Measurements from ENCODE around the gene C16orf74.

C16orf74 gene

DNA sequence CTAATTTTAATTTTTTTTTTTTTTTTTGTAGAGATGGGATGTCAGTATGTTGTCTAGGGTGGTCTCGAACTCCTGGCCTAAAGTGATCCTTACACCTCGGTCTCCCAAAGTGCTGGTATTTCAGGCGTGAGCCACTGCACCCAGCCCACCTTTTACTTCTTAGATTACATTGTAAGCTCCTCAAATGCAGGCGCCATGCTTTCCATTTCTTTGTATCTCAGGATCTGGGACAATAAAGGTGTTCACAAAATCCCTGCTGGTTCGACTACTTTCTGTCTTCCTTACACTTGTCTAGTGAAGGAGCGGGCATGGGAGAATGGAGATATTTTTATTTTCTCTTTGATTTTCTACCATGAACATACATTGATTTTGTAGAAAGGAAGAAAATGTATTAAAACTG is 23.2 kb upstream of the C16orf74 start:
- no peak for DNase-seq

DNA sequence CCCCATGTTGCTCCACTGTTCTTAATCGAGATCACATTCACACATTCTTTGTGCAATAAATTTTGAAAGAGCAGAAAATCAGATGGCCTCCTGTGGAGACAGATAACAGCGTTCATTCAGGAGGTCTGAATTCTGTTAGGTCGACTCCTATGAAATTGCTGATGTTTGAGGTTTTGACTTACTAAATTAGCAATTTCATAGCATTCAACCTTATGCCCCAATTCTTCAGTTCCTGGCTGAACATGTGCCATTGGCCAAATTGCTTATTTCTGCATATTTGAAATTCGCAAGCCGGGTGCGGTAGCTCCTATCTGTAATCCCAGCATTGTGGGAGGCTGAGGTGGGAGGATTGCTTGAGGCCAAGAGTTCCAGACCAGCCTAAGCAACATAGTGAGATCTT is 22.1 kb upstream of the C16orf74 start:
- no peak for DNase-seq

DNA sequence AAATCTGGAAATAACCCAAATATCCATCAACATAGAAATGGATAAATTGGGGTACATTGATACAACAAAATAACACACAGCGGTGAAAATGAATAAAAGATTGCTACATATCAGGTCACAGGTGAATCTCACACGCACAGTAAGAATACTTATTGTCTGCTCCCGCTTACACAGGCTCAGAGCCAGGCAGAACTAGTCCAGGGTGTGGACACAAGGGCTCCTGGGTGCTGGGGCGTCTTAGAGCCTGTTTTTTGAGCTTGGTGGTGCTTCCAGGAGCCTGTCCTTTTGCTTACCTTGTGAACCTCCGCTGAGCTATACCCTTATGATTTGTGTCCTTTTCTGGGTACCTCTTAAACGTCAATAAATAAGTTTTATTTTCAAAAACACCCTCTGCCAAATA is 19.8 kb upstream of the C16orf74 start:
- no peak for DNase-seq

DNA sequence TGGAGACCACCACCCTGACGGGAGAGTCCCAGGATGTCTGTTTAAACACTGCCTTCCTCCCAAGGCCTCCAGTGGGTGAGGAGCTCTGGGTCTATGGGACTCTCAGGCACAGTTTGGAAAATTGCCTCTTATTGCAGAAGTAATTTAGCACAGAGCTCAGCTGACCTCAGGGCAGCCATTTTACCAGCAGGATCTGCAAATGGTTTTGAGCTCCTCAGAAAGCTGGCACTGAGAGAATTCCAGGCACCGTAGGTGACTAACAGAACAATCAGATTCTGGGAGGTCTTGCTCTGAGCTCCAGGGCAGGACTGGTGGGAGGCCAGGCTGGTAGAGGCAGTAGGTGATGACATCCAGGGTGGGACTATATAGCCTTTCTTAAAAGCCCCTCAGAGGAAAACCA is 17.3 kb upstream of the C16orf74 start:
- no peak for DNase-seq

DNA sequence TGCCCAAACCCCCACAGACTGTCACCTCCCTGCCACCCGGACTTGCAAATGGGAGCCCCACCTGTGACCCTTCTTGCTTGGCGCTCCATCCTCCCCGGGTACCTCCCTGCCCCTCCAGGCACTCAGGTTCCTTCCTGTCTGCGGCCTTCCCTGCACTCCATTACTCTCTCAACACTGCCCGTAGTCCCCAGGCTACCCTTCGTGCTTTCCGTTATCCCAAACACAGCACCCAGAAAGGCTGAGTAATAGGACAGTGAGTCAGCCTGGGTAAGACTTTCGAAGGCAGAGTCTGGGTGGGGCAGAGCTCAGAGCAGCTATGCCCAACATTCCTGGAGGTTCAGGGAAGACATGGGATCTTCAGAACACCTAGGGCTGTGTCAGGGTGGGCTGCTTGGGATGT is 16.6 kb upstream of the C16orf74 start:
- no peak for DNase-seq

DNA sequence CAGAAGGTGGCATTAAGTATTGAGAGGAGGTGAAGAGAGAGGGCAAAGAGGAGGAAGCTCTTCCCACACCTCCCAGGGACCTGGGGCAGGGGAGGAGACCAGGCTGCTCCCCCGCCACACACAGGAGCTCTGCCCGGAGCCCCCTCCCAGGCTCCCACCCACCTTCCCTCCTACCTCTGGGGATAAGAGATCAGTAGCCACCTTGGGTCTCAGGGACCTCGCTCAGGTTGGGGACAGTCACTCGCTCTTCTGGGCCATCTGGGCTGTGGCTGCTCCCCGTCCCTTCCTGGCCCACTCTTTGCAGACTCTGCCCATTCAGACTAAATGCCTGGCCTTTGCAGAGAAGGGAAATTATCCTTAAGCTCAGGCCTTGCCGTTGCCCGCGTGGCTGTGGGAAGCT is 14.9 kb upstream of the C16orf74 start:
- DNase-seq: no peak

DNA sequence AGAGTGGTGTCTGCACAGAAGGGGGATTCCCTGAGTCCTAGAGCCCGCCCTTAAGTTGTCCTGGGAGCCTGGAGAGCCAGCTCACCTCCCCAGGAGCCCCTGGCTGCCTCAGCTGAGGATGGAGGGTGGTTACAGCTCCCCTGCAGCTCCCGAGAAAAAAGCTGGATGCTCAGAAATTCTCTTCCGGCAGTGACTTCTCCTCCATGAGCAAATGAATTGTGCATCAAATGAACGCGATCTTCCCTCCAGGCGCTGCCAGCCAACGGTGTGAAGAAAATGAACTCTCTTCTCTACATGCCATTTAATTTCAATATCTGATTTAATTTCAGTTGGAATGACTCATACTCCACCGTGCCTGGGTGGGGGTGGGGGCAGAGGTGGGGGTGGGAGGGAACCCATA is 14.3 kb upstream of the C16orf74 start:
- no peak for DNase-seq

DNA sequence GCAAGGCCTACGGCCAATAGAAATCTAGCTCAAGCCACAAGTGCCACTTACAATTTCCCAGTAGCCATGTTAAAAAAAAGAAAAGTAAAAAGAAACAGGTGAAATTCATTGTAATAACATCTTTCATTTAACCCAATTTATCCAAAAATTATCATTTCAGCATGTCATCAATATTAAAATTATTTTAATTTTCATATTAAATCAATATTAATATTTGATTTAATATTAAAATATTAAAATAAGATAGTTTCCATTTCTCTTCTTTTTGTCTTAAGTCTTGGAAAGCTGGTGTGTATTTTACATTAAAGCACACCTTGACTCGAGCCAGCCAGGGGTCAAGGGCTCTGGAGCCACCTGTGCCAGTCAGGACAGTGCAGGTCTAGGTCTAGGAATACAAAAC is 12.7 kb upstream of the C16orf74 start:
- no peak for DNase-seq

DNA sequence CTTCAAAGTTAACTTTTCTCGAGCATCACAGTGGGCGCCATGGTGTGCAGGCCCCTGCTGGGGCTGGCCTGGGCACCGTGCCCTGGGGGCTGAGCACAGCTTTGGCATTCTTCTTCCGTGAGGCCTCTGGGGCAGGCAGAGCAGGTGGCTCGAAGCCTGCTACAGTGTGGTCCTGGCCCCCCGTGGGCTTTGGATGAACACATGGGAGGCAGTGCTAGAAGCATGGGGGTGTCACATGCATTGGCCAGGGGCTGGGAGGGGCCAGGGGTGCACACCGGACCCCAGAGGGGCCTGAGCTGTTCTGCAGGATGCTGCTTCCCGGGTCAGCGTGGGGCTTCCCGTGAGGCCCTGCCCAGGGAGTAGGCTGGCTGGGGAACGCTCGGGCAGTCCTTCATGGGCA is 12.1 kb upstream of the C16orf74 start:
- DNase-seq: no peak

DNA sequence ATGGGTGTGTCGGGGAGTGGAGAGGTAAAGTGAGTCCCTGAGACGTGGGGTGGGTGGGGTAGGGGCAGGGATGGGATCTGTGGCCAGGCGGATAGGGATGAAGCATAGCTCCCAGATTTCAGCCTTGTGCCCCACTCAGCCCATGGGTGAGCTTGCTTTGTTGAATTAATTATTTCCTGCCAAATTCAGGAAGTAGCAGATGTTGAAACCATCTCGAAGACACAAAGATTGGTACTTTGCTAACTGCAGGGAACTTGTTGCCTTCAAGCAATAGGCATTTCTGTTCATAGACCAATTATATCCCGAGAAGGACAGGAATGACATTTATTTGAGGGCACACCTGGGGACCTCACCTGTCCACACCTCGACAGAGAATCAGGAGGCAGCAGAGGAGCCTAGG is 11.0 kb upstream of the C16orf74 start:
- no peak for DNase-seq

DNA sequence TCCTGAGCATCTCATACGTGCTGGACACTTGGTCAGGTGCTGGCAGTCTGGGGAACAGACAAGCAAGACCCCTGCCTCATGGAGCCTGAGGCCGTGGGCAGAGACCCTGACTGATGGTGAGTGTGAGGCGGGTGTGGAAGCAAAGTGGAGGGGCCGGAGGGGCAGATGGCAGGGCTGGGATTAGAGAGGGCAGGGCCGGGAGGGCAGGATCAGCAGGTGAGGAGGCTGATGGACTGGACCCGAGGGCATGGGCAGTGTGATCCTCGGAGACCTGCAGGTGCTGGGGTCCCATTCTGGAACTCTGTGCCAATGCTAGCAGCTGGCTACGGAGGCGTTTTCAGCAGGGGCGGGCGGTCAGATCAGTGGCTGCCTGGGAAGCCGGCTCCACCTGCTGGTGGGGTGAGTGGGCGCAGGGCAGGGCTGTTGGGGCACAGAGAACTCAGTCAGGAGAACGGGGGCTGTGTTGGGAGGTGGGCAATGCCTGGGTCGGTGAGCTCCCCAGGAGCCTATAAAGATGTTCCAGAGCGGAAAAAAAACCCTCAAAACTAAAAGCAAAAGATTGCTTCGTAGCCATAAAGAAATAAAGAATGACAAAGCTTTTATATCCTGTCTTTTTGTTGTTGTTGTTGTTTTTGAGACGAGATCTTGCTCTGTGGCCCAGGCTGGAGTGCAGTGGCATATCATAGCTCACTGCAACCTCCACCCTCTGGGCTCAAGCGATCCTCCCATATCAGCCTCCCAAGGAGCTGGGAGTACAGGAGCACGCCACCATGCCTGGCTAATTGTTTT is 8.9 kb upstream of the C16orf74 start:
- no peak for DNase-seq

DNA sequence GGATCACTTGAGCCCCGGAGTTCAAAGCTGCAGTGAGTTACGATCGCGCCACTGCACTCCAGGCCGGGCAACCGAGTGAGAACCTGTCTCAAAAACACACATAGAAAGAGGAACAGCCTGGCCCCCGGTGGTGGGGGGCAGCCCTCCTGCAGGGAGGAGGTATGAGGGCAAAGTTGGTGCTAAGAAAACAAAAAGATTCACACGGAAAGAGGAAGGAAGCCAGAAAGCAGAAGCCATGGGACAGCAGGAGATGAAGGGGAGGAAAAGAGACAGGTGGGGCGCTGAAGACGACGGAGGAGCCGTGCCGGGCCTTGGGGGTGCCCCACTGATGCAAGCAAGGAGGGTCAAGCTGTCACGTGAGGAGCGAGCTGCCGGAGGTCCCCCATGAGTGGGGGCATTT is 8.2 kb upstream of the C16orf74 start:
- no peak for DNase-seq

DNA sequence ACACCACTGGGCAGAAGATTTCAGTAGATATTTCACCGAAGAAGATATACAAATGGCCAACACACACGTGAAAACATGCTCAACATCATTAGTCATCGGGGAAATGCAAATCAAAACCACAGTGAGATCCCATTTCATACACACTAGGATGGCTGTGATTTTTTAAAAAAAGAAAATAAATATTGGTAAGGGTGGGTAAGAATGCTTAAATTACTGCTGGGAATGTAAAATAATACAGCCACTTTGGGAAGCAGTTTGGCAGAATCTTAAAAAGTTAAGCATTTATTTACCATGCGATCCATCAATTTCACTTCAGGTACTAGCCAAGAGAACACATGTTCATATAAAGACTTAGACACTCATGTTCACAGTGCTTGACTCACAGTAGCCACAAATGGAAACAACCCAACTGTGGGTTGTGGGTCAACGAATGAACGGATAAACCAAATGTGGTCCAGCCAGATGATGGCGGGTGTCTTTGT is 6.5 kb upstream of the C16orf74 start:
- no peak for DNase-seq

DNA sequence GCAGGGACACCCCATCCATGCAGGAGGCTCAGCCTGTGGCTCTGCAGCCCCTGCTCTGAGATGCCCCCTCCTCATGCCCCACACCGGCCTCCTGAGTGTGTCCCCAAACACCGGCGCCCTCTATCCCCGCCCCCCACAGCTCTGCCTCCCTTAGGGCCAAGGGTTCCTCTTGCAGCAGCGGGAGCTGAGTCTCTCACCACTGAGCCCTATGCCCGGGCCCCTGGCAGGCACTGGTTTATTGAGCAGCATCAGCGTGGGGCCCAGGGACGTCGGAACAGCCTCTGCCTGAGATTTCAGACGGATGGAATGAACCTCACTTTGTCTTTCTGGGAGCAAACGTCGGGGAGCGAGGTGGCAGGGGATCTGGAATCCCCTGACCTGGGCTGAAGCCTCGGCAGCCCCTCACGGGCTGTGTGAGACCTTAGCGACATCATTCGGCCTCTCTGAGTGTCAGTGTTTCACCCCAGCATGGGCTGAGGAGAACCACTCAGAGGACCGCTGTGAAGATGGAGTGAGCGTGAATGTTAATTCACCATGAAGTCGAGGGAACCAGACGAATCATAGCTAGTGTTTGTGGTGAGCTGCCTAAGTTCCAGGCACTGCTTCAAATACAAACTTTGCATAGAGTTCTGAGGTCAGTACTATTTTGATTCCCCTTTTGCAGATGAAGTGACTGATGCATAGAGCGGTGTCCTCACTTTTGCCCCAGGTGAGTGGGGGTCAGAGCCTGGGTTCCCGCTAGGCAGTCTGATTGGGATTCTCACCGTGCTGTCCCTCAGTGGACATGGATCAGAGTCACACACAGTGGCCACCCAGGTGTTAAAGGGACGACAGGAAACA is 5.3 kb upstream of the C16orf74 start:
- DNase-seq: no peak

DNA sequence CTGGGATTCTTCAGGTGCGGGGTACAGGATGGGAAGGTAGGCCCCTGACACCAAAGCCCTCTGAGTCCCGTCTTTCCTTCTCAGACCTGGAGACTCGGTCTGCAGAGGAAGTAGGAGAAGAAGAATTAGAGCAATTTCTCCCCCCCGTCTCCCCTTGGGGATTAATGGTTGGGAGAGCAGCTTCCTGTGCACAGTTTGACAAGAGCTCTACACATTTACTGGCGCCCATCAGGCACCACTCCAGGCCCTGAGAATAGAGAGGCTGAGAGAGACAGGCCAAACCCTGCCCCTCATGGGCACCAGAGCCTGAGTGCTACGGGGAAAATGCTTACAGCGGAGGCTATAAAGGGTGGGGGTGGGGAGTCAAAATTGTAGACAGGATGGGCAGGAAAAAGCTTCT is 3.5 kb upstream of the C16orf74 start:
- no peak for DNase-seq

DNA sequence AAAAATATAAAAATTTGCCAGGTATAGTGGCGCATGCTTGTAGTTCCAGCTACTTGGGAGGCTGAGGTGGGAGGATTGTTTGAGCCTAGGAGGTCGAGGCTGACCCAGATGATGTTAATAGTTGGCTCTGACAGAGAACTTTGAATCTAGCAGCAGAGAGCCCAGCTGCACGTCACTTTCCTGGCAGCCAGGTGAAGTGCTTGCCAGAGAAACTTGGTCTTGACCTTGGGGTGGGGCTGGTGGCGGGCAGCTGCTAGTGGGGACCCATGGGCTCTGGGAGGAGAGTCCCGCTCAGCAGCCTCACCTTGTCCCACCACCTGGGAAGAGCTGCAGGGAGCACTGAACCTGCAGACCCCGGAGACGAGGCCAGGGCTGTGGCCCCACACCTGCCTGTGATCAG is 3.1 kb upstream of the C16orf74 start:
- no peak for DNase-seq

DNA sequence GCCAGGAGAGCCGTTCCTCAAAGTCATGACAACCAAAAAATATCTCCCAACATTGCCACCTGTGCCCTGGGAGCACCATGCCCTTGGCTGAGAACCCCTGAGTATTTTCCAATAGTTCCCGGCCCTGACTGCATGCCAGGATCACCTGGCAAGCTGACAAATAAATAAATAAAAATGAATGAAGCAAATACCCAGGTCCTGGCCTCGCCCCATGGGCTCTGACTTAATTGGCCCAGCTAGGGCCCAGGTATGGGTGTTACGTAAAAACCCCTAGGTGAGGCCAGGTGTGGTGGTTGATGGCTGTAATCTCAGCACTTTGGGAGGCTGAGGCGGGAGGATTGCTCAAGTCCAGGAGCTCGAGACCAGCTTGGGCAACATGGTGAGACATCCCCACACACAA is 2.7 kb upstream of the C16orf74 start:
- DNase-seq: no peak

DNA sequence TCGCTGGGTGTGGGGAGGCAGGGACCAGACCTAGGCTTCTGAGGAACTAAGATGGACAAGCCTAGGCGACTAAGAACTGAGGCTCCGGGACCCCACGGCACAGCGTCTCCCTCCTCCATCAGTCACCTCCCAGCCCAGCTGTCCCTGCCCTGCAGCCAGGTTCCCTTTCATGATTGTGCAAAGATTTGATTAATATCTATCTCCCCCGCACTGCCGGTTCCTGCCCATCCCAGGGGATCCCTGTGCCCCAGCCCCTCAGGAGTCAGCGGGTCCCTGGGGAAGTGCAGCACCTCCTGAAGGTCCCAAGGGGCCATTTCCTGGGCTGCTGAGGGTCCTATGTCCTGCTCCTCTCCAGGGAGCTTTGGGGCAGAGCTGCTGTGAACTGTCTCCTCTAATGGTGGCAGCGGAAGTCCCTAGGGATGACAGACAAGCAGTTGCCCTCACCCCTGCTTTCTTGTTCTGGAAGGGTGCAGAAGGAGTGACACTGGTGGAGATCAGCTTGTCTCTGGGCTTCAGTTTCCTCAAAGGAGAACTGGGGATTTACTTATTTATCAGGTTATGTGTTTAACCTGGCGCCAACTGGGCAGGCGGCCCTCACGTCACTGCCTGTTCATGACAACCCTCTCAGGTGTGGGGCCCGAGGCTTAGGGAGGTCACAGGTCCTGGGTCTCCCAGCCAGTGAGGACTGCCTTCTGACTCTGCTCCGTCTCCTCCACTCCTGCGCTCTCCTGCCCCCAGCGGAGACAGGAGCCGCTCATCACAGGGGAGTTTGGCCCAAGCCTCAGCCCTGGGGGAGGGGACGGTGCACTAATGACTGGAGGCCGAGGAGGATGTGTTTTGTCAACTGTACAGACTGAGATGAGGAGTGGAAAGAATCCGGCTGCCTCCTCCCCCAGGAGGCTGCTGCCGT is 1.9 kb upstream of the C16orf74 start:
- DNase-seq: no peak

DNA sequence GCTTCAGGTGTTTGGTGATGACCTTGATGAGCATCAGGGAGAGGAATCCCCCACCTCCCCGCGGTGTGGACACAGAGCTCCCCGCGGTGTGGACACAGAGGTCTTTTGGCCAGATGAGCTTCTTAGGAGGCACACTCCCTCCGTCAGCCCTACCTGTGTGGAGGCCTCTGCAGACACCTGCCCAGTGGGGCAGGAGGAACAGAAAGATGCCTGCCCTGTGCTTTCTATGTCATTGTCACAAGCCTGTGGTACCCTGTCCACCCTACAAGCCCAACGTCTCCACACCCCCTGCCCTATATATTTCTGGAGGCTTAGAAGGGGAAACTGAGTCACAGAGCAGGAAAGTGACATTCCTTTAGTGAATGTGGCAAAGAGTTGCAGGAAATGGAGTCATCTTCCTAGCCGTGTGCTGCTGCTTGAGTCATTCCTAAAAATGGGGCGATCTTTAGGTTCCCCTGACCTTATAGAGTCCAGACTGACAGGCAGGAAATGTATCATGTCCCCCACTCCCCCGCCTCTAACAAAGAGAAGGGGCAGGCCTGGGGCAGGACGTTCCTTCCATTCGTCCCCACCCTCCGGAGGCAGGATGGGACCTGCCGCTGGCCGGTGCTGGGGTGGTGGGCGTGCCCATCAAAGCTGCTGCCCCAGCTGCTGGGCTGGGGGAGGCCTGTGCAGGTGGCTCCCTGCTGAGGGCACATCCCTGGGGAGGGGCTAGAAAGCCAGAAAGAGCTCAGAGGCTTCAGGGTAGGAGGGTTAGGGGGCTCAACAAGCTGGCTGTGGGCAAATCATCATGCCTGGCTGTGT is 1.0 kb upstream of the C16orf74 start:
- no peak for DNase-seq

DNA sequence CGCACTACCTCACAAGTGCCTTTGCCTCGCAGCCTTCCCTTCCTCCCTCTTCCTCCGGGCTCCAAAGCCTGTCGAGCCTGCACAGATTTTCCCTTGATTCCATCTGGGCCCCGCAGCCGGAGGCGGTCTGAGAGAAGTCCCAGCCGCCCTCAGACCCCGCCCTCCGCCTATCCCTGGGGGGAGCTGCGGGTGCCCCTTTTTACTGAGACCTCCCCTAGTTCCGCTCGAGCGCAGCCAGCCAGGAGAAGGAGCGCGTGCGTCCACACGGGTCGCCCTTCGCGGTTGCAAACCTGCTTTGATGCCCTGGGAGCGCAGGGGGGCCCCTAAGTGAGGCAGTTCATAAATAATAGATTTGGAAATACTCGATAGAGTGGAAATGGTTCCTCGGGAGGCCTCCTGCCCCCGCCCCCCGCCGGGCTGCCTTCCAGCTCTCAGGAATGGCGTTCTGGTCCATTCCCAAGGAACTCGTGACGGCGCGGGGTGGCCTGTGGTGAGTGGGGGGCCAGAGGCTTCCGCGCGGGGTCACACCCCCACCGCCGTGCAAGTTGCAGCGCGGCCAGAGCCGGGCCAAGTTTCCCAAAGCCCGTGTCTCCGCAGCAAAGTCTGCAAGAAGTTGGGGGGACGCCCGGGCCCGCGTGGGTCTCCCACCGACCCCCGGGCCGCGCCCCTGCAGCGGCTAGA is 610 bp downstream of the C16orf74 start:
- DNase-seq: no peak

DNA sequence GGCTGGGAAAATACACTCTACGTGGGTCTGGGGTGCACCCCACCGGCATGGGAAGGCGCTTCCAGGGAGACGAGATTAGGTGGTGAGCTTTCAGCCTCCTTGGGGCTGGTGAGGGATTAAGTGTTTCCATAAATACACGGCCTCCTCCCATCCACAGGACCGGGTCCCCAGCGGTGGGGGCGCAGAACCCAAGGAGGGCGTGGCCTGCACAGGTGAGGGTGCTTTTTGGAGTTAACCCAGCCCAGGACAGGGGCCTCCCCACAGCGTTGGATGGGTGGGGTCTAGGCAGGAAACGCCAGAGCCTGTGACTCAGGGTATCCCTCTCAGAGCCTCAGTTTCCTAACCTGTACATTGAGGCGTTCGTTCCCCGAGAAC is 1.1 kb downstream of the C16orf74 start:
- no peak for DNase-seq
